AG20443 (cell line): ENCODE results near the gene INHBE.
"Not testable (repeated sequence)": the region's sequence is repeated elsewhere in the genome, so short reads cannot be mapped to it uniquely, and the experiment has no call there.

Experiments used
- DNase-seq: peaks from one replicate; pipeline ENCODE4 v3.0.0; 2012; ENCODE audit warnings: low spot score, mixed read lengths

INHBE gene

DNA sequence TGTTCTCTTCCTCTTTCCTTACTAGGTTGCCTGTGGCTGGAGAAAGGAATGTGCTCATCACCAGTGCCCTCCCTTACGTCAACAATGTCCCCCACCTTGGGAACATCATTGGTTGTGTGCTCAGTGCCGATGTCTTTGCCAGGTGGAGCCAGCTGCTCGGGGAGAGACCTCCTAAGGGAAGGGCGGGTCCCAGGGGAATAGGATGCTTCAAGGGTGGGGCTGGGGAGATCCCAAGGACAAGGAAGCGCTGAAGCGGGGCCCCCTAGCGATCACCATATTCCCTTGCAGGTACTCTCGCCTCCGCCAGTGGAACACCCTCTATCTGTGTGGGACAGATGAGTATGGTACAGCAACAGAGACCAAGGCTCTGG lies 43.0 kb downstream of the INHBE start:
- DNase-seq, result no peak

DNA sequence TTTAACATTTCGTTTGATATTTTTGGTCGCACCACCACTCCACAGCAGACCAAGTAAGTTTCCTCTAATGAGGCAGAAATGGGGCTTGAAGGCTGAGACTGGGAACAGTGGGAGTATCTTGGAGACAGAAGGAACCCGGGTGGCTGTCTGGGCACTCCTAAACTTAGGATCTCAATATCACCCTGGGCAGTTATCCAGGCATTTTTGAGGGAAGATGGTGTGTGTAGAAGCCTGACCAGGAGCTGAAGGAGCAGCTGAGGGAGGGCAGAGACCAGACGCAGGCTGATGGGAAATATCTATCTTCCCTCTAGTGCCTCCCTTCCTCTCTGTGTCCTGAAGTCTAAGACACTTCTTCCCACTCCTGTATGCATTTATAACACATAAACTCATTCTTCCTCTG lies 43.5 kb downstream of the INHBE start:
- DNase-seq, result no peak

DNA sequence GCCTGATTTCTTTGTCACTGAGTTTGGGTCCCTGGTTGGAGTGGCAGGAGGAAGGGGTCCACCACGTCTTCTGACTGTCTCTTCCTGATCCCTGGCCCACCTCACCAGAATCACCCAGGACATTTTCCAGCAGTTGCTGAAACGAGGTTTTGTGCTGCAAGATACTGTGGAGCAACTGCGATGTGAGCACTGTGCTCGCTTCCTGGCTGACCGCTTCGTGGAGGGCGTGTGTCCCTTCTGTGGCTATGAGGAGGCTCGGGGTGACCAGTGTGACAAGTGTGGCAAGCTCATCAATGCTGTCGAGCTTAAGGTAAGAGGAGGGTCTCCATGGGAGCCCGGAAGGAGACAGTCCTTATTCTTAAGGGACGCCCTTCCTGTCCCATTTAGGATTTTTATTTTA lies 45.1 kb downstream of the INHBE start:
- no peak for DNase-seq

DNA sequence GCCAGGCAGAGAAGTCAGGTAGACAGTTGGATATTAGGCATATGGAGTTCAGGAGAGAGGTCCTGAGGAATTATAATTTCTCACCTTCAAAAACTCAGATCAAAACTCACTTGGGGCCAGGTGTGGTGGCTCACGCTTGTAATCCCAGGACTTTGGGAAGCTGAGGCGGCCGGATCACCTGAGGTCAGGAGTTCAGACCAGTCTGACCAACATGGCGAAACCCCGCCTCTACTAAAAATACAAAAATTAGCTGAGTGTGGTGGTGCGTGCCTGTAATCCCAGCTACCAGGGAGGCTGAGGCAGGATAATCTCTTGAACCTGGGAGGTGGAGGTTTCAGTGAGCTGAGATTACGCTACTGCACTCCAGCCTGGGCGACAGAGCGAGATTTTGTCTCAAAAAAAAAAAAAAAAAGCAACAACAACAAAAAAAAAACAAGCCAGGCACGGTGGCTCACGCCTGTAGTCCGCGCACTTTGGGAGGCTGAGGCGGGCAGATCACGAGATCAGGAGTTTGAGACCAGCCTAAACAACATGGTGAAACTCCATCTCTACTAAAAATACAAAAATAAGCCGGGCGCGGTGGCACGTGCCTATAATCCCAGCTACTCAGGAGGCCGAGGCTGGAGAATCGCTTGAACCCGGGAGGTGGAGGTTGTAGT lies 47.3 kb downstream of the INHBE start:
- DNase-seq, result not testable (repeated sequence)

DNA sequence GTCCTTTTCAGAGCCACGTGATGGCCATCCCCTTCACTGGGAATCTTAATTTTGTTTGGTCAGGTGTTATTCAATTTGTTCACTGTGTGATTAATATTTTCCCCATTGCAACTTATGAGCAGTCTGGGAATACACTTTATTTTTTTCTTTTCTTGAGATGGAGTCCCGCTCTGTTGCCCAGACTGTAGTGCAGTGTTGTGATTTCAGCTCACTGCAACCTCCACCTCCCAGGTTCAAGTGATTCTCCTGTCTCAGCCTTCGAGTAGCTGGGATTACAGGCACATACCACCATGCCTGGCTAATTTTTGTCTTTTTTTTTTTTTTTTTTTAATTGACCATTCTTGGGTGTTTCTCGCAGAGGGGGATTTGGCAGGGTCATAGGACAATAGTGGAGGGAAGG lies 51.4 kb downstream of the INHBE start:
- not testable (repeated sequence) for DNase-seq
